Daoy (cell line): ENCODE results near the gene EN2. TPM values are rescaled to one million over a fixed set of nuclear protein-coding genes. Genes with fewer than 3 reads are reported as not detected.

ENCODE experiments used
- DNase-seq: peaks from one replicate; pipeline ENCODE4 v3.0.0-alpha.2; 2015; ENCODE audit warnings: low read depth
- total RNA-seq: library from RNA; depleted of rRNA; stranded (reverse); fragments of >200 nt; shearing (Covaris generic); gene quantifications from 2 replicates; pipeline ENCODE4 v1.2.3, GENCODE V29; 2014

The EN2 gene
- total RNA-seq, 1 experiment from 2014 or later = 1.4 TPM

DNA sequence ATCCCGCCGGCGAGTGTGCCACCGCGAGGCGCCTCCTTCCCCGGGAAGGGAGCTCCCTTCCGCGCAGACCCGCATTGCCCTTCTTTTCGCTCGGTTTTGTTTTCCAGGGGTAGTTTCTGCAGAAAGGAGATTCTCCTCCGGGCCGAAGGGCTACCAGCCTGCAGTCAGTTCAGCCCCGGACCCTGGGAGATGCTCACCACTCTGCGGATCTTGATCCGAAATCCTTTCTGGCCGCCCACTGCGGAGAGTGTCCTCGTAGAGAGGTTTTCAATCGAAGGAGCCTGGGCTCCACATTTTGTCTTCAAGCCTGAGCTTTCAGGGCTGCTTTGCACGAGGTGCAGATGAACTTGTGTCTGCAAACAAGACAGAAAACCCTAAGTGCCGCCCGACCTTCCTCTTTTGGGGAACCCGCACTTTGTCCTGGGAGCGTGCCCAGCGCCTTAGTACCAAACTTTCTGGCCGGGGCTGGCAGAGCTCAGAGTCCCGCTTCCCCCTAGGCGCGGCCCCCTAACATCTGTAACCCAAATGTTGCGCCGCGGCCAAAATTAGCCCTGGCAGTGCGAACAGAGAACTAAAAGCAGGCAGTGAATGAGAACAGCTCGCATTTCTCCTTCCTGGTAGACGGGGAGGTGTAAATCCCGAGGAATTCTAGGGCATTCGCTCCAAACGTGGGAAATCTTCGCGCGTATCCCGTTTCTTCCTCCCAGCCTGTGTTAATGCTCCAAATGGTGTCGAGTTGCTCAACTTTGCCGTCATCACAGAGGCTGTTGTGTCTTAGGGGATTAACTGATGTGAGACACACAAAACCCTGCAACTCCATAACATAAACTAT is 6.7 kb upstream of the EN2 start:
- DNase-seq = no peak

DNA sequence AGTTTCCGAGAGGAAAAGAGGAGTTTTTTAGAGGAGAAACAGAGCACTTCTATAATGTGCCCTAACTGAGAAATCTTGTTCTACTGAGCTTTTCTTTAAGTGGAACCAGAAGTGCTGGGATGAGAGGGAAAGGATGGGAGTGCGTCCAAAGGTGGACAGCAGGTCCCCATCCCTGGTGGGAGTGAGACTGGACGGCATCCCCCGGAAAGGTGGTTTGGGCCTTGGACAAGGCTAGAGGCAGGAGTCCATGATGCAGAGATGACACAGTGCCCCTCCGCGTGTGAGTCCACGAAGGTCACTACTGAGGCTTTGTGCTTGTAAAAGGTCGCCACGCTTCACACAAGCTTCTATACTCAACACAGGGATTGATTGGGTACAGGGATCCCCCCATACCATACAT is 6.1 kb upstream of the EN2 start:
- no peak for DNase-seq

DNA sequence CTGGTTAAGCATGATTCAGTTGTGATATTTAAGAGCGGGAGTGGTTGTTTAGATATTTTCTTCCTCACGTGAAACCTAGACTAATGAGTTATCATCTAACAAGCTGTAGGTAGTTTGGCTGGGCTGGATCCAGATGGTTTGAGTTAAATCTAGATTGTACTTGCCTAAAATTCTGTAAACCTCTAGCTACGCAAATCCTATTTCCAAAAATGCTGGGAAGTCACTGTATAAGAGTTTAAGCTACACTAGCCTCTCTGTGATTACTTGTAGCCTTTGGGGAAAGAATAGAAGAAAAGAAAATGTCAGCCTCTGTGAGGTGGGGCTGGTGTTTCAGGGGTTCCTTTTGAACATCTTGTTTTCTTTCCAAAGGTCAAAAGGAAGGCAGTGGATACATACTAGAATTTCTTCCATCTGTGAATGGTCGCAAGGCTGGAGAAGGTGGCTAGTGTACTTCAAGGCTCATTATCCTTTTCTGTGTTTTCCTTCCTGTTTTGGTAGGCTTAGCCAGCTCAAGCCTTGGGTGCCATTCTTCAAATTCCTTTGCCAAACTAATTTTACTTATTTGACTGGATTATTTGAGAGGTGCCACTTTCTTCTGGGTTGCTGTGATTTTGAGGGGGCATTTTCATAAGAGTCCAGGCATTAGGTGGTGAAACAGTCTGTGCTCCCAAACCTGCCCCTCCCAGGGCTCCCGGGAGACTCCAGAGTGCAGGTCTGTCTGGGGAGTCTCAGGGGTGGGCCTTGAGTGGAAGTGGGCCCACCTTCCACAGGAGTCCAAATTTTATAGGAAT is 5.2 kb upstream of the EN2 start:
- no peak for DNase-seq

DNA sequence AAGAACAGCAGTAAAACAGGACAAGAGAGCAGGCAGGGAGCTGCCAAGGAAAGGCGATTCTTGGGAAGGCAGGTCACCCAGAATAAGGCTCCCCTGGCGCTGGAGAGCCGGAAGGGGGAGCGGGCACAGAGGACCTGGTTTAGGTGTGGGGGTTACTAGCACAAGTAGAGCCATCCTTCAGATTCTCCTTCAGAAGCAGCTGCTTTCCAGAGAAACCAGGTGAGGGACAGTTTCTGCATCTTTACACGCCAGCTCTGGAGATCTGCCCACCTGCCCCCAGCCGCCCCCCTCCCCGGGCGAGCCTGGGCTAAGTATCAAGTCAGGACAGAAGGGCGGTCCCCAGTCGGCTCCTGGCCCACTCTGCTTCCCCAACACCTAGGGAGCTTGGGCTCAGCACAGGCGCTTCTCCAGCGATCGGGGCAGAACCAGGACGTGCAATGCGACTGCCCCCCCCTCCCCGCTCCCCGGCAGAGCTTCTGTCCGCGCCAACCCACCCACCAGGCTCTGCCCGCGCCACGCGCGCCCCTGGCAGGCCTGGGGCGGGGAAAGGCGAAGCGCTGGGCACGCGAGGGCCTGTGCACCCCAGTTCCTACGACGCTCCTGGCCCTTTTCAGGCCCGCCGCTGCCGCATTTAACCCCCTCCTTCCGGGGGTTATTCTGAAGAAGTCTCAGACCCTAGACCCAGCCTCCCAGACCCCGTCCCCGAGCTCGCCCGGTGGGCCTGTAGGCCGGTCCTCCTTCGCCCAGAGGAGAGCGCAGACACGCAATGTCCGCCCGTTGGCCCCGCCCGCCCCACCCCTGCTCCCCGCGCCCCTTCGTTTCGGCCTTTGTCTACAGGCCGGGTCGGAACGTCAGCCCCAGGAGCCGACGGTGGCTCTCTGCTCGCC is 4.4 kb upstream of the EN2 start:
- DNase-seq = no peak

DNA sequence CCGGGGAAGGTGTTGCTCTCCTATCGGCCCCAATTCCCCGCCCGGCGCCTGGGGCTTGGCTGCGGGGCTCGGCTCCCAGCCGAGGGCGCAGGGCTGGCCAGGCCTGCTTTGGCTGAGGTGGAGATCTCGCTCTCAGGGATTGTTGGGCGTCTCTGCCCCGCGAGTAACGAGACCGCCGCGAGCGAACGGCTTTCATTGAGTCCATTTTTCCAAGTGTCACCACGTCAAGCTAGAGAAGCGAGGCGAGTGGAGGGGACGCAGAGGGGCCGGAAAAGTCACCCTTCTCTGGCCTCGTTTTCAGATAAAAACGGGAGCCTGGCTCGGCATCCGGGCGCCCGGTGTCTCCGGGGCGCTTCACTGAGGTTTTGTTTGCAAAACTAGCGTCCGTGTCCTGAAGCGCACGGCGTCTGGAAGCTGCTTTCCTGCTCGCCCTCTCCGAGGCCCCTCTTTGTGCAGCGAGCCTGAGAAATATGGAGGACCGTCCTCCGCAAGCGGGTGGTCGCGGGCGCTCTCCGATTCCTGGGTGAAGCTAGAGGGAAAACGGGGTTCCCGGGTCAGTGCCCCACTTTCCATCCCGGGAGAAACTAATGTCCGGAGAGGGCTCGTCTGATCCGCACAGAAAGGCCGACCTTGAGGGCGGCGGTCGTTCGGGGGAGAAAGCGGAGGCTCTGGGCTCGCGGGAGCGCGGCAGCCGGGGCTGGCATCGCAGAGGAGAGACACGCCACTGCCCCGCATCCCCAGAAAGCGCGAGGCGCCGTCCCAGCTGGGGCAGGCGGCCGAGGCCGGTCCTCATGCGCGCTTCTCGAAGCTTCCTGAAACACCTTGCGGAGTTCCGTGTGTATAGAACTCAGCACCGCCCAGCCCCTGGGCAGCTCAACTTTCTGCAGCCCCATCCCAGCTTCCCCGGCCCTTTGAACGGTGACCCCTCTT is 3.5 kb upstream of the EN2 start:
- DNase-seq = peak; percentile 63

DNA sequence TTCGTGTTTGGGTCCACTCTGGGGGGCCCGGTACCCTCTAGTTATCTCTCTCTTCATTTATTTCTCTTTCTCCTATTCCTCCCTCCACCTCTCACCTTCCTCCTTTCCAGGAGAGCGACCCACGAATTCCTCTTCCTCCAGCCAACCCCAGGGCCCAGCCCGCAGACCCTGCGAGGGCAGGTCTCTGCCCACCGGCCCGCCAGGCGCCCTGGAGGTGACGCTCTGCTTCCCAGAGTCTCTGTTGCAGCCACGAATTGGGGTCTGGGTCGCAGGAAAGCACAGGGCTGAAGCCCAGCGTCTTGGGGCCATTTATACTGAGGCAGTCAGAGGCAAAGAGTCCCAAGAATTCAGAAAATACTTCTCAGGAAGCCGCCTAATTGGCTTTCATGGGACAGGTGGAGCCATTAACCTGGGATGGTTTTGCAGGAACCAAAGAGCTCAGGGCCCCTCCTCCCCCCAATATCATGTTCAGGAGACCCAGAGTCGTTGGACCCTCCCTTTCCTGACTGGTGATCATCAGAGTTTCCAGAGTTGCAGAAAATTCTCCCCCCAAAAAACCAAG is 2.7 kb upstream of the EN2 start:
- no peak for DNase-seq

DNA sequence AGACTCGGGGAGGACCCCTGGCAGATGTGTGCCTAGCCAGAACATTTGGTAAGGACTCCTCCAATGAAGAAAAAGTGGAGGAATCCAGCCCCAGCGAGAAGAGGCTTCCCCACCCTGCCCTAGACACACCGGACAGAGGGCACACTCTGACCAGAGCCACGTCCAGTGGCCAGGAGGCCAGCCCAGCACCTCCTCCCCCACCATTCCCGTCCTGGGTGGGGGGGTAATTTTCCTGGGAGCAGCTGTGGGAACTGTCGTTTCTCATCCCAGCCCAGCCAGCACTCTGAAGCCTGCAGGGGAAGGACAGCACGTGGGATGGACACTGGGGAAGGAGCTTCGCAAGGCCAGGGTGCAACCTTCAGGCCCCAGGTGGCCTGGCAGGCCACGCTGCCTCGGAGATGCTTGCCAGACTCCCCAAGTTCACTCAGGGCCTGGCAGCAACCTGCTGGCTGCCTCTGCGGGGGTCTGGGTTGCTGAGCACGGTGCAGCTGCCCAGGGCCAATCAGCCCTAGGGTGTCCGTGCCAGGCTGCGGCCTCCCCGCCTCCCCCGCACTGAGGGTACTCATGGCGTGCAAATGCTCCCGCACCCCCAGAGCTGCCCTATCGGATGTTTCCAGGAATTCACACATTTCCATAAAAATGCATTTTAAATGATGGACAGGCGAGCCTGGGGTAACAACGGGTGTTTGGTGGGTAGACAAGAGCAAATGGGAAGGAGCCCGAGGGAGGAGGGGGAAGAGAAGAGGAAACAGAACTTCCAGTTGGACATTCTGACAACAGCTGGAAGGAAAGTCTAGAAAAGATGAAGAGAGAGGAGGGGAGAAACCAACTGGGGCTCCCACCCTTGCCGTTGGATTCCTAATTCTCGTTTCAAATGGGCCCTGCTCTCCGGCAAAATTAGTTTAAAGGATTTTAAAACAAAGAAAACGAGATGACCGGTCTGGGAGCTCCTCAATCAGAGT is 1.9 kb upstream of the EN2 start:
- DNase-seq = no peak

DNA sequence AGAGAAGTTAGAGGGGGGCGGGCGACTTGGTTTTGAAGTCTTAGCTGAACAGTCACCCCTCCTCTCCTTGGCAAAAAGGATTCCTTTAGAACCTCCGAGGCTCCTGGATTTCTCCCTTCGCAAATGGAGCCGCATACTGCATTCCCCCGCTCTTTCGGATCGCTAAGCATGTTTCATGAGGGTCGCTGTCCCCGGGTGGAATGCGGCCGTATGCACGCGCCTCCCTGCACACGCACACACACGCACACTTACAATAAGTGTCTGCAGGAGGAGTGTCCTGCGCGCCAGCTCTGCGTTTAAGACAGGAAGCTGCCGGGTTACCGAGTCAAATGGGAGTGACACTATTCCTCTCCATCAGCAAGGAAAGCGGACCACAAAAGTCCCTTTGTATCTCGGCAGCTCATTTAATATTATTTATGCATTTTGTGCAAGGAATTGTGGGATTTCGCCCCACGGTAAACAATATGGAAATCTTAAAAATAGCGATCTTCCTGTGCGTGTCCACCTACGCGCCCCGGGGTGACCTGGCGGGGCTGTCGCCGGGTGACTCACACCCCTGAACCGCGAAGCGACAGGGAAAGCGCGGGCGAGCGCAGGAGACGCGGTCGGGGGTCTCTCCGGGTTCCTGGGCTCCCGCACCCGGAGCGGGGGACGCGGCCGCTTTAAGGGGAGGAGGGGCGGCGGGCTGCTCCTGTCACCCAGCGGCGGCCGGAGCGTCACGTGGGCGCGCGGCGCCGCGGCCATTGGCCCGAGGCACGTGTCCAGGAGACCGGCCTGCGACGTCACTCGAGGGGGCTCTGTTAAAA is 988 bp upstream of the EN2 start:
- peak; percentile 98 for DNase-seq

DNA sequence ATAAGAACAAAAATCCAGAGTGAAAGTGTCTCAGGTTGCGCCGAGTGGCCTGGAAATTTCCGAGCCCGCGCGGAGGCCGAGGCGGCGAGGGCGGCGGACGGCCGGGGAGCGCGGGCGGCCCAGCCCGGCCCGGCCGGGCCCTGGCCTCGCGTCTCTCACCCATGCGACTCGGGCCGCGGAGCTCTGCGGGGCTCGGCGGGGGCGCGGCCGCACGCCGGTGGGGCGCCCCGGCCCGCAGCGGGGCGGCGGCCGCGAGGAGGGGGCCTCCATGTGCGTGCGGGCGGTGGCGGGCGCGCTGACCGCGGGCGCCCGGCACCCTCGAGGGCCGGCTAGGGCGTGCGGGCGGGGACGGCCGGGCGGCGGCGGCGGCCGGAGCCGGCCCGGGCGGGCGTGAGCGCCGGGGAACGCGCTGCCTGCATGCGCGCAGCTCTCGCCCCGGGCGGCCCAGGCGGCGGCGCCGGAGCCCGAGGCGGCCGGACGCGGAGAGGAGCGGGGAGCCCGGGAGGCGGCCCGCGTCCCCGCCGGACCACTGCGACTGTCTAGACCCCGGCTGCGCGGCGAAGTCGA is 302 bp upstream of the EN2 start:
- DNase-seq = peak; percentile 68

DNA sequence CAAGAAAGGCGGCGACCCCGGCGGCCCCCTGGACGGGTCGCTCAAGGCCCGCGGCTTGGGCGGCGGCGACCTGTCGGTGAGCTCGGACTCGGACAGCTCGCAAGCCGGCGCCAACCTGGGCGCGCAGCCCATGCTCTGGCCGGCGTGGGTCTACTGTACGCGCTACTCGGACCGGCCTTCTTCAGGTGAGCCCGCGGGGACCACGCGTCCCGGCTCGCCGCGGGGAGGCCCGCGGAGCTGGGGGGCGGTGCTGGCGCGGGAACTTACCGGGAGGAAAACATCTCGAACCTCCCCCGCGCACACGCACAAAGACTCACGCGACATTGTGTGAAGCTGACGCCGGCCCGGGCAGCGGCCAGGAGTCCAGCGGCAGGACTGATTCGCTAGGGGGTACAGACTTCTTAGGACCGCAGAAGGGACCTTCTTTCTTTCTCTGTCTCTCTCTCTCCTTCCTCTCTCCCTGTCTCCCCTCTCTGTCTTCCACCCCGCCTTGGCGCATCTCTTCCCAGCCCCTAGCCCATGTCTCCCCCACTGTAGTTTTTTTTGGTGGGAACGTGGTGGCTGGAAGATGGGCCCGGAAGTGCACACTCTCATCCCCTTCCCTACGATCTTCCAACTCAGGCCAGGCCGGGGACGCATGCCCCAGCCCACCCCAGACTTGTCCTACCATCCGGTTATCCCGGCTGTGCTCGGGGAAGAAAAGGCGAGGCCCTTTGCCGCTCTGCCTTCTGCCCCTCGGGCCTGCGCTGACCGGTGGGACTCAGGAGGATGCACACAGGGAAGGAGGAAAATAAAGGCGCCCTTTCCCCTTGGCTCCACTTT is 1.2 kb downstream of the EN2 start:
- DNase-seq = peak; percentile 57

DNA sequence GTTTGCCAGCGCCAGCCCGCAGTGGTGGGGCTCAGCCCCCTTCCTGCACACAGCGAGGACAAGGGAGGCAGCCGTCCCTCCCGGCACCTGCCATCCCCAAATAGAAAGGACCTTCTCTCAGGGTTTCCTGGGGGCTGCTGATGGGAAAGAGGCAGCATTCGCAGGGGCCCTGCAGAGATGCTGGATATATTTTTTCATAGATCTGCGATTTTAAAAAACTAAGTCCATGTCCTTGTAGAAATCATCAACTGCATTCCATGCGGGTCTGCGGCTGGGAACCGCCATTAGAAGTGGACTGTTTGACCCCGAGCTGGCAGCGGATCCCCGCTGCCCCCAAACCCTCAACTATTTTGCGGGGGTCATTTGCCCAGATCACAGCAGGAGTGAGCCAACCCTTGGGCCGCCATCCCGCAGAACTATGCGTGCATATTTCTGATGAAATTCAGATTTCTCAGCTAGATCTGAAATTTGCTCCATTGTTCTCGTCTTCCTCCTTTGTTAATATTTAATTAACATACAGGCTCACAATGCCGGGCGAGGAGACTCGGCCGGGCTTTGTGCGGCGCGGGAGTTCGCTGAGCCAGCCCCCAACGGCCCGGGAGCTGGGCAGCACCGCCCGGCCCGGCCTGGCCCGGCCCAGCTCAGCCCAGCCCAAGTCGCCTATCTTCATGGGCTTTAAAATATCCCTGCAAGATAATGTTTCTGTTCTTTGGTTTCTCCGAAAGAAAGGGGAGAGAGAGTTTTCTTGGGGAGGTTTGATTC is 2.0 kb downstream of the EN2 start:
- no peak for DNase-seq

DNA sequence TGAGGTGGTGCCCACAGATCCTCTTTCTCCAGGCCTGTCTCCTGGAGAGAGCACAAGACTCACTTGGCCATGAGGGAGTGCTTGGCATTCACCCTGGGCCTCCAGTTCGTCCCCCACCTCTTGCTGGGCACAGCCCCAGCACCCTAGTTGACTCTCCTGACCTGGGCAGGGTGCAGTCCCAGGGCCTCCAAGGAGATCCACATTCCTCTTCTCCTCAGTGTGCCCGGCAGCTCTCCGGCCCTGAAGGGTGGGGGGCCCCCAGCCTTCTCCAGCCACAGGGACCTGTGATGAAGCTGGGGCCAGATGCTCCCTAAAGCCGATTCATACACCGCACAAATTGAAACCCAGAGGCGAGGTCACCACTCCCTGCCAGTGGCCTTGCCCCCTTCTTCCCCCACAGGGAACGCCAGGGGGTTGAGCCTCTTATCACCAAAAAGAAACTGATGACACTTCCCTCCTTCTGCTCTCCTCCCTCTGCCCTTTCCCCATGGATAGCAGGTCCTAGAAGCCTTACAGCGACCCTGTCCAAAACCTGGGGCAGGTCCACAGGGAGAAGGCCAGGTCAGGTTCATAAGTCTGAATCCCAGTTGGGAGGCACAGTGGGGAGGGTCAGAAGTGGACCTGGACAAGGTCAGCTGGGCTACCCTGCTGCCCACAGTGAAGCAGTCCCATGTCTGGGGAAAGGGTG is 3.1 kb downstream of the EN2 start:
- no peak for DNase-seq

DNA sequence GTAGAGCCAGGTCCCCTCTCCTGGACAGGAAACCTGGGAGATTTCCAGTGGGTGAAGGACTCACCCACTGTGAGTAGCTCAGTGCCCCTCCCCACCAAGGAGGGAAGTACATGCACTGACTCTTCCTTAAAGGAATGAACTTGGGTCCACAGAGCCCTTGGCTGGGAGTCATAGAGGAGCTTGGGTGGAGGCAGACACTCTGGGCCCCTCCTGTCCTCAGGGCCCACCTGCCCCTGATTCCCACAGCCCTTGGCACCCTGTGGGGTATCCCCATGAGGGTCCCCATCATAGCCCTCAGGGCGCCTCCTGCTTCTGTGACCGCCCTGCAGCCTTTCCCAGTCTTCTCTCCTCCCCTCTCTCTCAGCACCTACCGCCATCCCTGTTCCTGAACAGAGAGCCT is 3.7 kb downstream of the EN2 start:
- no peak for DNase-seq

DNA sequence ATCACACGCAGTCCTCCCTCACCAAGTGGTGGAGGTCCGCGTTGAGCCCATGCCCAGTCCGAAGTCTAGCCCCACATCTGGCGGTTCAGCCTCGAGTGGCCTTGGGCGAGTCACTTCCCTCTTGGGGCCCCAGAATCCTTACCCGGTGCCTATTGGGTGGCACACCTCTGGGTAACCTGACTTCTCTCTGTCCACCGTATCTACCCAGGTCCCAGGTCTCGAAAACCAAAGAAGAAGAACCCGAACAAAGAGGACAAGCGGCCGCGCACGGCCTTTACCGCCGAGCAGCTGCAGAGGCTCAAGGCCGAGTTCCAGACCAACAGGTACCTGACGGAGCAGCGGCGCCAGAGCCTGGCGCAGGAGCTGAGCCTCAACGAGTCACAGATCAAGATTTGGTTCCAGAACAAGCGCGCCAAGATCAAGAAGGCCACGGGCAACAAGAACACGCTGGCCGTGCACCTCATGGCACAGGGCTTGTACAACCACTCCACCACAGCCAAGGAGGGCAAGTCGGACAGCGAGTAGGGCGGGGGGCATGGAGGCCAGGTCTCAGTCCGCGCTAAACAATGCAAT is 4.3 kb downstream of the EN2 start:
- no peak for DNase-seq

DNA sequence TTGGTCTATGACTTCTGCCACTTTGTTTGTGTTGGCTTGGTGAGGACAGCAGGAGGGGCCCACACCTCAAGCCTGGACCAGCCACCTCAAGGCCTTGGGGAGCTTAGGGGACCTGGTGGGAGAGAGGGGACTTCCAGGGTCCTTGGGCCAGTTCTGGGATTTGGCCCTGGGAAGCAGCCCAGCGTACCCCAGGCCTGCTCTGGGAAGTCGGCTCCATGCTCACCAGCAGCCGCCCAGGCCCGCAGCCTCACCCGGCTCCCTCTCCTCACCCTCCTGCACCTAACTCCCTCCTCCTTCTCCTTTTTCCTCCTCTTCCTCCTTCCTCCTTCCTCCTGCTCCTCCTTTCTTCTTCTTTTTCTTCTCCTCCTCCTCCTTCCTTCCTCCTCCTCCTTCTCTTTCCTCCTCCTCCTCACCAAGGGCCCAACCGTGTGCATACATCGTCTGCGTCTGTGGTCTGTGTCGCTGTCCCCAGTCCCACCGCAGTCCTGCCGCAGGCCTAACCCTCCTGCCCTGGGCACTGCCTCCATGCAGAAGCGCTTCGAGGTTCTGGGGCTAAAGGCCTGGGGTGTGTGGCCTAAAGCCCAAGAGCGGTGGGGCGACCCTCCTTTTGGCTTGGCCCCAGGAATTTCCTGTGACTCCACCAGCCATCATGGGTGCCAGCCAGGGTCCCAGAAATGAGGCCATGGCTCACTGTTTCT is 5.3 kb downstream of the EN2 start:
- no peak for DNase-seq
